ENCODE data around the gene MUC4. TPM values are rescaled to one million over a fixed set of nuclear protein-coding genes. Genes with fewer than 3 reads are reported as not detected.
A peak's percentile ranks its signal among the peaks of the same experiment; 100 is the strongest.
"Not testable (repeated sequence)": the region's sequence is repeated elsewhere in the genome, so short reads cannot be mapped to it uniquely, and the experiment has no call there.

MUC4 gene
- total RNA-seq, 2 donors from 2014 or later, result 0.34 to 0.42 TPM

DNA sequence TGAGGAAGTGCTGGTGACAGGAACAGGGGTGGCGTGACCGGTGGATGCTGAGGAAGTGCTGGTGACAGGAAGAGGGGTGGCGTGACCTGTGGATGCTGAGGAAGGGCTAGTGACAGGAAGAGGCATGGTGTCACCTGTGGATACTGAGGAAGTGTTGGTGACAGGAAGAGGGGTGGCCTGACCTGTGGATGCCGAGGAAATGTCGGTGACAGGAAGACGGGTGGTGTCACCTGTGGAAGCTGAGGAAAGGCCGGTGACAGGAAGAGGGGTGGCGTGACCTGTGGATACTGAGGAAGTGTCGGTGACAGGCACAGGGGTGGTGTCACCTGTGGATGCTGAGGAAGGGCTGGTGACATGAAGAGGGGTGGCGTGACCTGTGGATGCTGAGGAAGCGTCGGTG lies 30.5 kb downstream of the MUC4 start:
- peak overlapping the region; percentile 31 for H3K27ac Mint-ChIP-seq
- H3K36me3 Mint-ChIP-seq (ENCODE audit: insufficient read depth in 2 of 2), result peaks cover 51 to 63% of the 10 kb centered on the region in 2 donors
- DNase-seq; ATAC-seq (replicated peaks in 1 of 2); H3K4me3 Mint-ChIP-seq; H3K27me3 Mint-ChIP-seq (ENCODE audit: low read depth): not testable (repeated sequence)
- H3K9me3 Mint-ChIP-seq, result peaks cover 35 to 70% of the 10 kb centered on the region in 2 donors
- H3K4me1 Mint-ChIP-seq (ENCODE audit: low read depth), result peaks cover 26% of the 10 kb centered on the region

GRCh38 chr3:195777975-195778374 lies 33.8 kb downstream of the MUC4 start:
- Mint-ChIP-seq H3K4me3 (no peak overlapping the region), H3K36me3 (ENCODE audit: insufficient read depth in 2 of 2) (peaks cover 25 to 35% of the 10 kb centered on the region in 2 donors), H3K27ac (no peak overlapping the region), H3K27me3 (ENCODE audit: low read depth) (no peaks in the 10 kb centered on the region), H3K4me1 (ENCODE audit: low read depth) (peaks cover 8% of the 10 kb centered on the region), H3K9me3 (peaks cover 13 to 42% of the 10 kb centered on the region in 2 donors)
- no peak for ATAC-seq (replicated peaks in 1 of 2)
- DNase-seq, result no peak

DNA sequence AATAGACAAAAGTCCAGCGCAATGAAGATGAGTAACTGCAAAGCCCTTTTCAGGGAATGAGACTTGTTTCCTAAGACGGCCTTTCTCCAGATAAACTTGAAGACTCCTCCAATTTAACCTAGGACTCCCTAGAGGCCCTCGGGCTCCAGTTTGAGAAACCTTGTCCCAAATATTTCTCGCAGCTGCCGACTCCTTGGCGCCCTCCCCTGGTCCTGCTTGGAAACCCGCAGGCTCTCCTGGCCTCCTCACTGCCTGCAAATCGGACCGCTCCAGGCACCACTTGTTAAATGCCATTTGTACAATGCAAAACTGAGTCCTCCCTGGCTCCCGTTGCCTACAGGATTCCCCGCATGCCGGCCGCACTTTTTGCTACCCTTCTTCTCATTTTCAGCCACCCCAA lies 36.8 kb downstream of the MUC4 start:
- Mint-ChIP-seq H3K9me3 (peaks cover 0 to 18% of the 10 kb centered on the region in 2 donors), H3K27me3 (ENCODE audit: low read depth) (no peaks in the 10 kb centered on the region), H3K4me1 (ENCODE audit: low read depth) (no peaks in the 10 kb centered on the region), H3K27ac (no peak overlapping the region), H3K4me3 (no peak overlapping the region), H3K36me3 (ENCODE audit: insufficient read depth in 2 of 2) (peaks cover 3 to 15% of the 10 kb centered on the region in 2 donors)
- peak; percentile 29 to 38 for DNase-seq
- no peak for ATAC-seq (replicated peaks in 1 of 2)

DNA sequence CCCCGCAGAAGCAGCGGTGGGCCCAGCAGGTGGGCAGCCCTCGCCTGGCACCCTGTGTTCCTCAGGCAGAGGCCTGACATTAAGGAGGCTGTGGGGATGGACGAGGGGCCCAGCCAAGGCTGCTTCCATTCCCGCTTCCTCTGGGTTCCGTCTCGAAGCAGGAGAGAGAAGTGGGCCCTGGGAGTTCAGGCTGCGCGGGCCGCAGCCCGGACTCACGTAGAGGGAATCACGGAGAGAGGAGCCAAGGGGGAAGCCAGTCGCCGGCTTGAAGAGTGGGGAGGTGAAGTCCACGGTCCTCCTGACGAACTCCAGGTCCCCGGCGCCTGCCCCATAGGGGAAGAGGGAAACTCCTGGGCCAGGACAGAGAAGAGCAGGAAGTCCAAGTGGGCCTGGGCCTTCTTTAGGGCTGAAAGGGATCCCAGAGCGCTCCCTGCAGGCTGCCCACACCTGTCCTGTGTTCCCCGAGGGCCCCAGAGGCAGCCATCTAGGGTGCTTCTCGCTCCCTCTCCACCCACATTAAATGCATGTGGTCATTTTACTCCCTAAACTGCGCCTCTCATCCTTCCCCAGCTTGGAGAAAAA lies 37.7 kb downstream of the MUC4 start:
- no peak for ATAC-seq (replicated peaks in 1 of 2)

DNA sequence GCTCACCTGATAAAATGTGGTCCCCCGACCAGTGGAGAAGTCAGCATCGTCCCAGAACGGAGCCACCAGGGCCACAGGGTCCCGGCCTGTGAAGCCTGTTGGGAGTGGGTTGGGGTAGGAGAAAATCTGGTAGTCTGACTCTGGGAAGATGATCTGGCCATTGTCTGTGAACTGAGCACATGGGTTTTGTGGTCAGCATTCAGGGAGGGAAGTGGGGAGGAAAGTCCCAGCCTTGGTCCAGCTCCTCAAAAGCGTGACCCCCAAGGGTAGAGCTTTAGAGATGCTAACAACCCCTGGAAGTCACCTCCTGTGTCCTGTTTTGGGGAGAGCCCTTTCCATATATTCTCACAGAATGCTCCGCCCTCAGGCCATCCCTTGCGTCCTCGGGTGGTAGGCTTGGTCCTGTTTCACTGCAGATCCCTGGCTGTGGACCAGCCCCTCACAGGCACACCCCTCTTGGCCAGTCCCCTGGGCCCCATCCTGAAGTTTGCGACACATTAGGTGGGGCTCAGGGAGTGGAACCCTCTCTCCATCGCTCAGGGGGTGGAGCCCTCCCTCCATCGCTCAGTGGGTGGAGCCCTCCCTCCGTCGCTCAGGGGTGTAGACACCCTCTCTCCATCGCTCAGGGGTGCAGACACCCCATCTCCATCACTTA lies 40.0 kb downstream of the MUC4 start:
- Mint-ChIP-seq H3K27me3 (ENCODE audit: low read depth) (no peaks in the 10 kb centered on the region), H3K4me3 (no peak overlapping the region), H3K36me3 (ENCODE audit: insufficient read depth in 2 of 2) (peaks cover 0 to 2% of the 10 kb centered on the region in 2 donors), H3K27ac (no peak overlapping the region), H3K4me1 (ENCODE audit: low read depth) (no peaks in the 10 kb centered on the region), H3K9me3 (peaks cover 2% of the 10 kb centered on the region in 2 donors)
- ATAC-seq (replicated peaks in 1 of 2) (peak in 1 of 2 donors; percentile 17), DNase-seq (no peak)

More for the DNA sequence above, 37.7 kb downstream of the MUC4 start:
- Mint-ChIP-seq H3K36me3 (ENCODE audit: insufficient read depth in 2 of 2) (peaks cover 3 to 6% of the 10 kb centered on the region in 2 donors), H3K4me1 (ENCODE audit: low read depth) (no peaks in the 10 kb centered on the region), H3K9me3 (peaks cover 0 to 10% of the 10 kb centered on the region in 2 donors), H3K27me3 (ENCODE audit: low read depth) (no peaks in the 10 kb centered on the region), H3K4me3 (no peak overlapping the region), H3K27ac (no peak overlapping the region)
- no peak for DNase-seq

DNA sequence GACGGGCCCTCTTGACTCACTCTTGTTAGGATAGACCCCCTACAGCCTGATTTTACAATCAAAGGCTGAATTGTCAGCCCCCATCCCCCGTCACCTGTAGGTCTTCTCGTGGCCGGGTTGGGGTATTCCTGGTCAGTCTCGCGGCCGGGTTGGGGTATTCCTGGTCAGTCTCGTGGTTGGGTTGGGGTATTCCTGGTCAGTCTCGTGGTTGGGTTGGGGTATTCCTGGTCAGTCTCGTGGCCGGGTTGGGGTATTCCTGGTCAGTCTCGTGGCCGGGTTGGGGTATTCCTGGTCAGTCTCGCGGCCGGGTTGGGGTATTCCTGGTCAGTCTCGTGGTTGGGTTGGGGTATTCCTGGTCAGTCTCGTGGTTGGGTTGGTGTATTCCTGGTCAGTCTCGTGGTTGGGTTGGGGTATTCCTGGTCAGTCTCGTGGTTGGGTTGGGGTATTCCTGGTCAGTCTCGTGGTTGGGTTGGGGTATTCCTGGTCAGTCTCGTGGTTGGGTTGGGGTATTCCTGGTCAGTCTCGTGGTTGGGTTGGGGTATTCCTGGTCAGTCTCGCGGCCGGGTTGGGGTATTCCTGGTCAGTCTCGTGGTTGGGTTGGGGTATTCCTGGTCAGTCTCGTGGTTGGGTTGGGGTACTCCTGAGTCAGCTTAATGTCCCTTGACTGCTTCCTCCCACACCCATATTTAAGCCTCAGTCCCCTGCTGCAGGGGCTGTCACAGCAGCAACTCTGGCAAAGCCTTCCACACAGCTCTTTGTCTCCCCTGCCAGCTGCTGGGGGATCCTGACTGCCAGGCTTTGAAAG lies 40.7 kb downstream of the MUC4 start:
- H3K27me3 Mint-ChIP-seq (ENCODE audit: low read depth); H3K4me3 Mint-ChIP-seq; H3K27ac Mint-ChIP-seq; H3K9me3 Mint-ChIP-seq; H3K36me3 Mint-ChIP-seq (ENCODE audit: insufficient read depth in 2 of 2); H3K4me1 Mint-ChIP-seq (ENCODE audit: low read depth); DNase-seq: not testable (repeated sequence)
- peak in 1 of 2 donors; percentile 44 for ATAC-seq (replicated peaks in 1 of 2)

DNA sequence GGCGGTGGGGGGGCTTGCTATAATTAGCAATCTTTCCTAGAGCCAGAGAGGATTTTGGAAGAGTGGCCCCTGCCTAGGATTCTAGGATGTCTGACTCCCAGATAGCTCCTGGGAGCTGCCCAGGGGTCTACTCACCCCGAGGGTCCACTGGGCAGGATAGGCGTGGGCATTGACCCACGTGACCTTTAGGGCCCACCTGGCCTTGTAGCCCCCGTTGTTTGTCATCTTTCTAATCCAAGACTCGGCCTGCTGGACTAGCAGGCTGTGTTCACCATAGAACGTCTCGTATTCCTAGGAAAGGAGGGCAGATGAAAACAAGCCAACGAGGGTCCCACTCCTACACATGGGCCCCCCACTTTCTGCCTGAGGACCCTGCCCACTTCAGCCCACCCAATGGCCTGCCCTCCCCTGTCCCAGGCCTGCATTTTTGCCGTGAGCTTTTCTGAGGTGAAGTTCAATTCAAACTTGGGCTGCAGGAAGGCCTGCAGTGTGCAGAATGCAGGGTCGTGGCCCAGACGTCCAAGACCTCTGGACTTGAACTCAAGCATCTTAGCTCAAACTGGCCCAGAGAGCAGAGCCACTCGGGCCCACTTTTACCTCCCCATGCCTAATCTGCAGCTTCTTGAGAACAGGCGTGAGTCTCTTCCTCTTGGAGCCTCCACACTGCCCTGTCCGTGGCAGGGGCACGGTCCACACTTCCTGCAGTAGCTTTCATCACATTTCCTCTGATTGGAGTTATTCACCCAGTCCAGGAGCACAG lies 41.5 kb downstream of the MUC4 start:
- Mint-ChIP-seq H3K27ac (no peak overlapping the region), H3K27me3 (ENCODE audit: low read depth) (no peaks in the 10 kb centered on the region), H3K36me3 (ENCODE audit: insufficient read depth in 2 of 2) (peaks cover 0 to 2% of the 10 kb centered on the region in 2 donors), H3K4me3 (no peak overlapping the region), H3K9me3 (peaks cover 2% of the 10 kb centered on the region in 2 donors), H3K4me1 (ENCODE audit: low read depth) (no peaks in the 10 kb centered on the region)
- peak in 1 of 2 donors; percentile 46 for ATAC-seq (replicated peaks in 1 of 2)
- no peak for DNase-seq

DNA sequence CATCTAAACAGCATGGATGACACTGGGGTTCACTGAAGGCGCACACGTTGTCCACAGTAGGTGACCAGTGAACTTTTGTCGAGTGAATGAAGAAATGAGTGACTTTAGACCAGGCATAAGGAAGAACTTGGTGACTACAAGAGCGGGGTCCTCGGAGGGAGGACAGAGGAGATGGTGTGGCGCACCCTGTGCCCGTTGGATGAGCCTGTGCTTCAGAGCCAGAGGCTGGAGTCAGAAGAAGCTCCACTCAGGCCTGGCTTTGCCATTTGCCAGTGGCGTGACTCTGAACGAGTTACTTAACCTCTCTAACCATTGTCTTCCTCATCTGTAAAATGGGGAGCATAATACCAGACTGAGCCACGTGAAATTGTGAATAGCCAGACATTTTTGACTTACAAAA lies 42.2 kb downstream of the MUC4 start:
- H3K36me3 Mint-ChIP-seq (ENCODE audit: insufficient read depth in 2 of 2), result peaks cover 0 to 2% of the 10 kb centered on the region in 2 donors
- H3K4me1 Mint-ChIP-seq (ENCODE audit: low read depth), result no peaks in the 10 kb centered on the region
- H3K9me3 Mint-ChIP-seq, result peaks cover 2% of the 10 kb centered on the region in 2 donors
- no peak overlapping the region for H3K27ac Mint-ChIP-seq
- peaks cover under 1% of the 10 kb centered on the region for H3K27me3 Mint-ChIP-seq (ENCODE audit: low read depth)
- no peak for ATAC-seq (replicated peaks in 1 of 2)
- no peak overlapping the region for H3K4me3 Mint-ChIP-seq
- no peak for DNase-seq

- H3K27ac Mint-ChIP-seq, result no peak overlapping the region
- H3K36me3 Mint-ChIP-seq (ENCODE audit: insufficient read depth in 2 of 2), result peaks cover 0 to 2% of the 10 kb centered on the region in 2 donors
- ATAC-seq (replicated peaks in 1 of 2) (no peak), DNase-seq (no peak)
- H3K4me1 Mint-ChIP-seq (ENCODE audit: low read depth), result no peaks in the 10 kb centered on the region
- peaks cover 7% of the 10 kb centered on the region for H3K27me3 Mint-ChIP-seq (ENCODE audit: low read depth)
- H3K9me3 Mint-ChIP-seq, result peaks cover 2% of the 10 kb centered on the region in 2 donors
- H3K4me3 Mint-ChIP-seq, result no peak overlapping the region
Measured at GRCh38 chr3:195768831-195769303, 42.9 kb downstream of the MUC4 start.

GRCh38 chr3:195768414-195768813 lies 43.3 kb downstream of the MUC4 start:
- H3K4me1 Mint-ChIP-seq (ENCODE audit: low read depth), result no peaks in the 10 kb centered on the region
- H3K9me3 Mint-ChIP-seq, result peaks cover 2% of the 10 kb centered on the region in 2 donors
- no peak overlapping the region for H3K4me3 Mint-ChIP-seq
- H3K27me3 Mint-ChIP-seq (ENCODE audit: low read depth), result peaks cover 12% of the 10 kb centered on the region
- no peak overlapping the region for H3K27ac Mint-ChIP-seq
- ATAC-seq (replicated peaks in 1 of 2) (no peak), DNase-seq (no peak)
- H3K36me3 Mint-ChIP-seq (ENCODE audit: insufficient read depth in 2 of 2), result peaks cover 0 to 2% of the 10 kb centered on the region in 2 donors

DNA sequence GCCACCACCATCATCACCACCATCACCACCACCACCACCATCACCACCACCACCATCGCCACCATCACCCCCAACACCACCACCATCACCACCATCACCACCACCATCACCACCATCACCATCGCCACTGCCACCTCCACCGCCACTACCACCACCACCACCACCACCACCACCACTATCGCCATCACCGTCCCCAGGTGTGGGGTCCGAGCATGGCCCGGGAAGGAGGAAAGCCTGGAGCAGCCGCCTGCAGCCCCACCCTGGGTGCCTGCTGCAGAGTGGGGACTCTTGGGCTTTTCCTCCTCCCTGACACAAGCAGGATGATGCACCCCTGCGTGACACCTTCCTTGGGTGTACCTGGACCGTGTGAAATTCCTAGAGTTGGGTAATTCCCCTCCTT lies 43.9 kb downstream of the MUC4 start:
- Mint-ChIP-seq H3K36me3 (ENCODE audit: insufficient read depth in 2 of 2) (peaks cover 0 to 2% of the 10 kb centered on the region in 2 donors), H3K4me3 (no peak overlapping the region)
- DNase-seq, result no peak

DNA sequence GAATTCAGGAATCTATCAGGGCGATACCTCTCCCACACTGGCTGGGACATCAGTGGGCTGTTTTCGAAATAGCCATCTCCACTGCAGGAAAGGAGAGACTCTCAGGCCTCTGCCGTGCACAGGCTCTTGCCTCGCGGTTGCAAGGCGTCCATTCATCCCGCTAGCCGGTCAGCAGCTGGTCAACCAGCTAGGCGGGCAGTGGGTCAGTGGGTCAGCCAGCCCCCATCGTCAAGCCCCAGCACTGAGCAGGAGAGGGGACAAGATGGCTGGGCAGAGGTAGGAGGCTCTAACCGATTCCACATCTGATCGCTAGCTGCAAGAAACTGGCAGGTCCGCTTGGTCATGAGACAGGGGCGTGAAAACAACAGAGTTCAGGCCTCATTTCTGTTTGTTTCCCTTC lies 45.1 kb downstream of the MUC4 start:
- Mint-ChIP-seq H3K27me3 (ENCODE audit: low read depth) (peaks cover 15% of the 10 kb centered on the region), H3K27ac (no peak overlapping the region), H3K9me3 (peaks cover 2% of the 10 kb centered on the region in 2 donors), H3K36me3 (ENCODE audit: insufficient read depth in 2 of 2) (peaks cover 0 to 2% of the 10 kb centered on the region in 2 donors), H3K4me3 (no peak overlapping the region), H3K4me1 (ENCODE audit: low read depth) (no peaks in the 10 kb centered on the region)
- ATAC-seq (replicated peaks in 1 of 2) (no peak), DNase-seq (no peak)

More for the DNA sequence above, 43.9 kb downstream of the MUC4 start:
- peaks cover 2% of the 10 kb centered on the region in 2 donors for H3K9me3 Mint-ChIP-seq
- no peak overlapping the region for H3K27ac Mint-ChIP-seq
- ATAC-seq (replicated peaks in 1 of 2), result no peak
- H3K27me3 Mint-ChIP-seq (ENCODE audit: low read depth), result peaks cover 15% of the 10 kb centered on the region
- H3K4me1 Mint-ChIP-seq (ENCODE audit: low read depth), result no peaks in the 10 kb centered on the region

All from activated T-cell treated with anti-CD3 and anti-CD28 coated beads, Interleukin-2, amount 50 U/mL, for 72 hours (primary cell).